Stimulated activated CD4-positive, alpha-beta T cell treated with anti-CD3 and anti-CD28 coated beads, Interleukin-15, amount 100 ng/mL, for 24 hours (primary cell): Measurements from ENCODE around the gene TMEM154.

ENCODE experiments used
- DNase-seq: peaks from one replicate; pipeline ENCODE4 v3.0.0-alpha.2; 2020

Gene TMEM154

GRCh38 chr4:152693871-152694270 is 14.1 kb upstream of the TMEM154 start:
- DNase-seq = no peak

DNA sequence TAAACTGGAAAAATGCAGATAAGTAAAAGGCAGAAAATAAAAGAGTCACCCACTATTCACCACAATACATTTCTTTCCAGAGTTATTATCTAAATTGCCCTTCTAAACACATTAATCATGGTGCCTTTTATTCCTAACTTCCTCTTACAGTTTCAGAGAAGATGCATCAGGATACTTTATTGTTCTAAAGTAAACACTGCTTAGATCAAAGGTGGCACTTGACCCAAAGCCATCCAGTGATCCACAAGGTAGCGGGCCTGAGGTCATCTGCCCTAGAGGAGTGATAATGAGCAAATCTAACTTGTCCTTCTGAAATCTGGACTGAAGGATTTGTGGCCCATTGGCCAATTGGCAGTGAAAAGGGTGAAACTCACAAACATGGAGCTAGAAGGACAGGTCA is 12.0 kb upstream of the TMEM154 start:
- no peak for DNase-seq

- no peak for DNase-seq
Observed at GRCh38 chr4:152690706-152691651, 11.2 kb upstream of the TMEM154 start.

DNA sequence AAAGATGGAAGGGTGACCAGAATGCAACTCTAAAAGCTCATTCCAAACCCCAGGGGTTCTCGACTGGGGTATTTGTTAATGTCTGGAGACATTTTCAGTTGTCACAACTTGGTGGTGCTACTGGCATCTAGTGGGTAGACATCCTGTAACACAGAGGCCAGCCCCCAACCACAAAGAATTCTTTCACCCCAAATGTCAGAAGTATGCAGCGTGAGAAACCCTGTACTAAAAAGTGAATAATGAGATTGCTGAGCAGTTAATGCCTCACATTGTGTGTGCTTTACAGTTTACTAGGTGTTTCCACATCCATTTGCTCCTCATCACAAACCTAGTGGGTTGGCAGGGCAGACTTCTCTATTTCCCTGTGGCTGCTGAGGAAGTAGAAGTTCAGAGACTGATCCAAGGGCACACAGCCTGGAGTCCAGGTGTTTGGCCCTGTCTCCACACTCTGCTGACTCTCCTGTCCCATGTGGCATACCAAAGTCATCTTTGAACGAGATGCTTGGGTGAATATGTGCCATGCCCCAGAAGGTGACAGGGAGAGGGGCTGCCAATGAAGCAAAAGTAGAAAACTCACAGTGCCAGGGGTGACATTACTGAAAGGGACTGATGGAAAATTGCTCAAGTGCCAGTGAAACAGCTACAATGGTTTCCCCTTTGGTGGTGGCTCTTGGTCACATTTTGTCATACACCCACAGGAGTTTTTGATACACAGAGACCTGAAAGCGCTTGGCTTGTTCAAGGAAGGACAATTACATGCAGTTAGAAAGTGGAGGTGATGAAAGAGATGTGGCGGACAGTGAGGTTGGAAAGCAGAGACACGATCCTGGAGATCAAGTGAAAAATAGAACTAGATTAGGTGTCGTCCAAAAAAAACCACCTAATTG is 10.1 kb upstream of the TMEM154 start:
- DNase-seq = no peak

DNA sequence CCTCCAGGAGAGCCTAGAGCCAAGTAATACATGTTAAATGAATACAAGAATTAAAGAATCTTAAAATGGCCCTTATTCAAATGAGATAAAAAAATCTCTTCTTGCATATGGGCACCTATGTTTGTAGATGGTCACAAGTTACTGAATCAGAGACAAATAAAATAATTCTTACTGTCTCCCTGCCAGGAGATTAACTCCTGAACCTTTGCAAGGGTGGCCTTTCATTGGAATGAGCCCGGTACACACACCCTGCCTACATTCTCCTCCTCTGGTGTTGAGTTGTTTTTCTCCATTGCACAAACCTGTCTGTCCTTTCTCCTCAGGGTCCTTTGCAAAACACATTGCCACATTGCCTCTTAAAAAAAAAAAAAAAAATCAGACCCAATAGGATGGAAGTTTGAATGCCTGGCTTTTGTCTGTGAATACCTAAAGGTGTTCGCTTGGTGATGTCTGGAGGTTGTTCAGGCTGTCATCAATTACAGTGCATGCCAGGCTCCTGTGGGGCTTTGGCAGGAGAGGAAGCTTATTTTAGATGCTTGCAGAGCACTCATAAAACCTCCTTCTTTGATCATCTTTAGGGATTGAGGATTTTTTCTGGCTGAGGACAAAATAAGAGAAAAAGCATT is 8.3 kb upstream of the TMEM154 start:
- no peak for DNase-seq

DNA sequence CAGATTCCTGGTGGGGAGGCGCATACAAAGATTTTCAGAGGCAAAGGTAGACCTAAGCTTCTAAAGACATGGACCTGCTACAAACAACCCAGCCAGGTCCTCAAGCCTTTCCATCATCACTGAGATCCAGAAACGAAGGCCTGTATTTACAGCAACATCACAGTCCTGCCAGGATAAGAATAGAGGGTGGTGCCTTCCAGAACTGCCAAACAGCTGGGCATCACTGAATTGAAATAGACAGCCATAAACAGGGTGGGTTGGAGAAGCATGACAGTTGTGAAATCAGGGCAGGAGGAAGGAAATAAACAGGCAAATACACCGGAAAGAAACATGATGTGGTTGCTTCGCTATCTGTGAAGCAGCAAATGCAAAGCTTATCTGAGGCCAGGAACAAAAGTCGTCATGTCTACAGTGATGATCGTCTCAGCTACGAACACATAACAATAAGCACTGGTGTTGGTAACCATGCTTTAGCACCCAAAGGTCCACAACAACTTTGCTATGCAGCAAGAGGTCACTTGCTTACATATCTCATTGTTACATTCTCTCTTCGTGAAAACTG is 6.7 kb upstream of the TMEM154 start:
- no peak for DNase-seq

DNA sequence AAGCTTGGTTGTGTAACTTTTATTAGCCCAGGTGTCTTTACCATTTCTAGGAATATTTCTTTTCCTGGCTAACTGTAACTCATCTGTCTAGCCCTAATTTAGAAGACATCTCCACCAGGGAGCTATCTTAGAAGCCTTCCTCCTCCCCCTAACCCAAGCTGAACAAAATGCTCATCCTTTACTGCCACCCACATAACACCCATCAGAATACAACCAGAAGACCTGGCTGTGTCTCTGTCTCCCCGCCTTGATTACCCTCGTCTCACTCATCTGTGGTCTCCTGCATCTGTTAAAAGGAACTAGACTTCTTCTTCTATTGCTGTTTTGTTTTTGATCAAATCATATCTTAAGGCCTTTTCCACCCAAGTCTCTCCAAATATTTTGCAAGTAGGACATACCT is 4.8 kb upstream of the TMEM154 start:
- DNase-seq = no peak

GRCh38 chr4:152684007-152684406 is 4.2 kb upstream of the TMEM154 start:
- no peak for DNase-seq

DNA sequence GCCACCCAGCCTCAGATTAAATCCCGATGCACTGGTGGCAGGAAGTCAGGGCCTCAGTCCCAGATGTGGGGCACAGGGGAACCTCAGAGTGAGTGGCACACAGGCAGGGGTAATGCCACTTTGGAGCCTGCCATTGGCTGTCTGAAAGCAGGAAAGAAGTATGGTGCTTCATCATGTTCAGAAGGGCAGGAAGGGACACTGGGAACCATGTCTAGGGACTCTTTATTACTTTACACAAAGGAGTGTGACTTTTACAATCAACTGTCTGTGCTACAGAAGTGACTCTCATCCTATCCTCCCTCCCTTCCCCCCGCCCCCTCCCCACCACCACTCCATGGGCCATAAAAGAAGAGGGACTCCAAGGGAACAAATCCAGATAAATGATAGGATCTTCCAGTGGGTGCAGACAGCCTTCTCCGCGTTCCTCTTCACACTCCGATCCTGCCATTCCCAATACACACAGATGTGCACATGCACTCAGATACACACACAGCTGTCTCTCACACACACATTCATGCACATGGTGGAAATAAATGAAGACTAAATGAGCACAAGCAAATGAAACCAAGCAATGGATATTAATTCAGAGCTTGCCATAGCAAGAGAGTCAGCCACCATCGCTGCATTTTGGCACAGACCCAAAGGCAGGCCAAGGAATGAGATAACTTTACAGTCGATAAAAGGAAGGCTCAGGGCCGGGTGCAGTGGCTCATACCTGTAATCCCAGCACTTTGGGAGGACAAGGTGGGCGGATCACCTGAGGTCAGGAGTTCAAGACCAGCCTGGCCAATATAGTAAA is 2.5 kb upstream of the TMEM154 start:
- DNase-seq = no peak

DNA sequence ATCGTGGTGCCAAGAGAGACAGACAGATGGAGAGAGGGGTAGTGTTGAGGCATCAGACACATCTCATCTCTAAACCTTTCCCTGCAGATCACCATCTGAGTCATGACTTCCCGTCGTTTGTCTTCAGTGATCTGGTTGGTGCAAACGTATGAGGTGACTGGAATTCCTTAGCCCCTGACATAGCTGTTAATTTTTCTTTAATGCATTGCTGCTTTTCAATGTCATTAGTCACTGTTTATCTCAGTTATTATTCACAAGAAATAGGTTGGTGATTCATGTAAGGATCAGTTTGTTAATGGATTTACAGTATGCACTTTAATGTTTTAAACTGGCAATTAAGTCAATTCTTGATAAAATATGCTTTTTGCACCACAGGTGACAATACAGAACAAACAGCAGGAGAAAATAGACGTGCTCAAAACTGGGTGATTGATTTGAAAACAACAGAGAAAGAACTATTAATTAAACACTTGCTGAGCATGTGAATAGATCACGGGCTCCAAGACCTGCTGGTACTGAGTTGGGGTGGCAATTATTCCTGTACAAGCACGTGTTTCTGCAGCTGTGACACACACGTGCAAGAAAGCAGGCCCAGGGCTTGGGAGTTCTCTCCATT is 1.3 kb upstream of the TMEM154 start:
- DNase-seq = no peak

GRCh38 chr4:152678841-152679240 is 956 bp downstream of the TMEM154 start:
- DNase-seq = no peak

DNA sequence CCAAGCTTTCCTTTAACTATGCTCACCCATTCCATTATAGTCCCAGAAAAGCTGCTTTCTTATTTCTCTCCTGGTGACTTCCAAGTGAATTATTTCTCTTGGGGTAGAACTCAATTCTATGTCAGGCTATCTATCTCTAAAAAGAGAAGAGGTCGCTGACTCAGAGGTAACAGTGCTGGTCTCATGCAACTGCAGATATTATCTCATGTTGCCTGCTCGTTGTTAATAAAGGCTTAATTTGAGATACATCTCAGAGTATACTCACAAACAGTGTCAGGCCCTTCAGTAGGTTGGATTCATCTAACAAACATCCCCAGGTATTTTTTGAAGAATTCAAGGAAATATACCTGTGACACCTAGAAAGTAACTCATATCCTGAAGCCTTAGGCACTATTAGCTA is 2.7 kb downstream of the TMEM154 start:
- DNase-seq = no peak

GRCh38 chr4:152676052-152676854 is 3.5 kb downstream of the TMEM154 start:
- DNase-seq = no peak

GRCh38 chr4:152674359-152674758 is 5.4 kb downstream of the TMEM154 start:
- DNase-seq = no peak

GRCh38 chr4:152673489-152673888 is 6.3 kb downstream of the TMEM154 start:
- DNase-seq = no peak

- DNase-seq = no peak
Observed at GRCh38 chr4:152672206-152673092, 7.3 kb downstream of the TMEM154 start.

DNA sequence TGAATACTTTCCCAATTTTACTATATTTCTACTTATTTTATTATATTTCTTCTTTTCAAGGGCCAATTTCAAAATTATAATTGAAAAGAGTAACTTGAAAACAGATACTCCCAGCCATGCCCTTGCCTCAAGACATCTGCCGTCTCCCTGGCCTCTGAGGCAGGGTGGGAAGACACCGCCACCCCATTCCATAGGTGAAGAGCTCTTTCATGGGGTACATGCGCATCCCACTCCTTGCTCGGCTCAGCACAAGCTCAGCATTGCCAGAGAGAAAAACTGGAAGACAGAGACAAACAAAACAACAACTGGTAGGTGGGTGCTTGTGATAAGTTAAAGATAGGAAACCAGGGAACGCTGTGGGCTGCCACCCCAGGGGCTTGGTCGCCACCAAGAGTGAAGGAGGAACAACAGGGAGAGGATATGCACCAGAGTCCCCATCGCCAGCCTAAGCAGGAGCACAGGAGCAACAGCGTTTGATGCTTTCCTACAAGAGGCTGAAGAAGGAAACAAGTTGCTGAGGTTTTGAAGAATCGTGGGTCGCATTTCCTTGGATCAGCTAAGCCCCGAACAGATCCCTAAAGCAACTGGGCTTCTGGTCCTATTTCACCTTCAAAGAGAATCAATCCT is 11.3 kb downstream of the TMEM154 start:
- DNase-seq = no peak

DNA sequence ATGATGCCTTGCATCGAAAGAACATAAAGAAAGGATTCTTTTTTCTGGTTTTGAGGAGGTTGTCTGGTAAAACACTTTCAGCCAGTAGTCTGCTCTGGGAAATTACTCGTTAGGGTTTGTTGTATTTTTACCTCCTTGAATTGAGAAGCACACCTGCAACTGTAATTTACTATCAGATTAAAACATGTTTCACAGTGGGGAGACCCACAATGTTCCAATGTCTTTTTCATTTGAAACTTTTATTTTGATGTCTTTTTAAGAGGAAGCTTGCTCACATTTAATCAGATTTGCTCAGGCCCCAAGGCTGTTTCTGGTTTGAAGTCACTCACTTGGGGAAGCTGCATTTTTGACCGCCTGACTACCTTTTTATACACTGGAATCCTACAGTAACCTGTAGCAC is 12.0 kb downstream of the TMEM154 start:
- DNase-seq = no peak

GRCh38 chr4:152666946-152667345 is 12.9 kb downstream of the TMEM154 start:
- DNase-seq = no peak
